Mucosa of rectum (tissue), 2 donors: ENCODE results near the gene S100A16.
A peak's percentile ranks its signal among the peaks of the same experiment; 100 is the strongest.

Source experiments
- H3K27ac ChIP-seq, 2 donors: one replicate each; pipeline ENCODE4 v1.7.0; 2013; ENCODE audit warnings: inconsistent platforms in 2 of 2, low read depth in 2 of 2, low read length in 2 of 2
- H3K27me3 ChIP-seq, 2 donors: one replicate each; pipeline ENCODE4 v1.7.0; 2013; ENCODE audit warnings: low read length in 2 of 2; ENCODE audit not compliant: control insufficient read depth in 2 of 2, insufficient read depth in 2 of 2
- H3K36me3 ChIP-seq, 2 donors: one replicate each; pipeline ENCODE4 v1.7.0; 2013; ENCODE audit warnings: low read length in 2 of 2; ENCODE audit not compliant: control insufficient read depth in 2 of 2, insufficient read depth in 2 of 2
- H3K4me1 ChIP-seq, 2 donors: one replicate each; pipeline ENCODE4 v1.7.0; 2013; ENCODE audit warnings: low read length in 2 of 2, mild to moderate bottlenecking in 1 of 2; ENCODE audit not compliant: control insufficient read depth in 2 of 2, insufficient read depth in 2 of 2
- H3K4me3 ChIP-seq, 2 donors: one replicate each; pipeline ENCODE4 v1.7.0; 2013; ENCODE audit warnings: low read length in 2 of 2
- H3K9ac ChIP-seq, 2 donors: one replicate each; pipeline ENCODE4 v1.7.0; 2013; ENCODE audit warnings: low read length in 2 of 2, low read depth in 1 of 2, mild to moderate bottlenecking in 1 of 2
- H3K9me3 ChIP-seq, 2 donors: one replicate each; pipeline ENCODE4 v1.7.0; 2013; ENCODE audit warnings: low read length in 2 of 2; ENCODE audit not compliant: control insufficient read depth in 2 of 2
- donor health status: healthy.
- donor health status: Normal muscosa, but diverticular disease.

S100A16 gene

DNA sequence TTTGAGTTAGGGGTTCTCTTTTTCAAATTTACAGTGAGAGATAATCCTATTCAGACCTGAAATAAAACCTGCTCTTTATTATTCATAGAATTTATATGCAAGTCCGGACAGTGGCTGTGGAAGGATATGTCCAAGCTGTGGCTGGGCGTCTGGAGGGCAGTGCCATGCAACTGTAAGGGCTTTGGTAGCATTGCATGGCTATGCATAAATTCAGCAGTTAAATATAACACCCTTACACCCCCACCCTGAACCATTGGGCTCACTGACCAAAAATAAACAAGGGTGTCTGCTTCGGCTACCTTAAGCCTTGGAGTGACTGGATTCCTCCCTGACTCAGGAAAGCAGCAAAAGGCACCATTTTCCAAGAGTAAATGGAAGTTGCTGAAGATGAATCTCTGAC, 26.3 kb upstream of the S100A16 start:
- Histone ChIP-seq H3K9me3 (no peaks in the 10 kb centered on the region), H3K4me1 (peaks cover 5 to 11% of the 10 kb centered on the region in 2 donors), H3K27me3 (no peaks in the 10 kb centered on the region), H3K27ac (no peak overlapping the region), H3K36me3 (peaks cover 66 to 73% of the 10 kb centered on the region in 2 donors), H3K9ac (no peak overlapping the region), H3K4me3 (no peak overlapping the region)

DNA sequence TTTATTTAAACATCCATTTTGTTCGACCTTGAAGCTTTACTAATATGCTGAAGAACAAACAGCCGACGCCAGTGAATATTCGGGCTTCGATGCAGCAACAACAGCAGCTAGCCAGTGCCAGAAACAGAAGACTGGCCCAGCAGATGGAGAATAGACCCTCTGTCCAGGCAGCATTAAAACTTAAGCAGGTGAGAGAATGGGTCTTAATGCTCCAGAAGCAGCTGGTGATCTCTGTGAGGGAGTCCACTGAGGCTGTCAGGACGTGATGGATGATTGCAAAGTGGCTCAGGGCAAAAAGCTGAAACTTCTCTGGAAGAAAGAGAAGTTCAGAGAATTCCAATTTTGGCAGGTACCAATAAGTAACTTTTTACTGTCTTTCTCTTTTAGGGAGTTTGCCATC, 25.3 kb upstream of the S100A16 start:
- H3K27ac ChIP-seq, result no peak overlapping the region
- peaks cover 9 to 15% of the 10 kb centered on the region in 2 donors for H3K4me1 ChIP-seq
- H3K9me3 ChIP-seq, result no peaks in the 10 kb centered on the region
- H3K9ac ChIP-seq, result no peak overlapping the region
- no peak overlapping the region for H3K4me3 ChIP-seq
- H3K36me3 ChIP-seq, result peaks cover 58 to 66% of the 10 kb centered on the region in 2 donors
- H3K27me3 ChIP-seq, result no peaks in the 10 kb centered on the region

DNA sequence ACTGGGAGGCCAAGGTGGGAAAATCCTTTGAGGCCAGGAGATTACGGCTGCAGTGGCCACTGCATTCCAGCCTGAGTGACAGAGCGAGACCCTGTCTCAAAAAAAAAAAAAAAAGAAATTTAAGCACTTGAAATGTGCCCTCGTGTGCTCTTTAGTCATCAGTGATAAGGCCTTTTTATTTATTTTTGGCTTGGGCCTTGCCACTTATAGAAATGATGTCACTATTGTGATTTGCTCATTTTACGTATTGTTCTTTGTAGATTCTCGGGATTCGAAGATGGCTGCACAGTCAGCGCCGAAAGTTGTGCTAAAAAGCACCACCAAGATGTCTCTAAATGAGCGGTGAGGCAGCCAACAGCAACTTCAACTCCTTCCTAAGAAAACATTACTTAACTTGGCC, 23.4 kb upstream of the S100A16 start:
- no peaks in the 10 kb centered on the region for H3K27me3 ChIP-seq
- peaks cover 39 to 47% of the 10 kb centered on the region in 2 donors for H3K36me3 ChIP-seq
- H3K4me1 ChIP-seq, result peaks cover 20 to 24% of the 10 kb centered on the region in 2 donors
- H3K9me3 ChIP-seq, result no peaks in the 10 kb centered on the region
- no peak overlapping the region for H3K9ac ChIP-seq
- H3K27ac ChIP-seq, result no peak overlapping the region
- H3K4me3 ChIP-seq, result no peak overlapping the region

- H3K27me3 ChIP-seq, result no peaks in the 10 kb centered on the region
- peaks cover 35 to 42% of the 10 kb centered on the region in 2 donors for H3K36me3 ChIP-seq
- no peak overlapping the region for H3K9ac ChIP-seq
- peaks cover 23 to 25% of the 10 kb centered on the region in 2 donors for H3K4me1 ChIP-seq
- H3K27ac ChIP-seq, result no peak overlapping the region
- no peaks in the 10 kb centered on the region for H3K9me3 ChIP-seq
- no peak overlapping the region for H3K4me3 ChIP-seq
Measured at GRCh38 chr1:153635872-153636271, 22.9 kb upstream of the S100A16 start.

DNA sequence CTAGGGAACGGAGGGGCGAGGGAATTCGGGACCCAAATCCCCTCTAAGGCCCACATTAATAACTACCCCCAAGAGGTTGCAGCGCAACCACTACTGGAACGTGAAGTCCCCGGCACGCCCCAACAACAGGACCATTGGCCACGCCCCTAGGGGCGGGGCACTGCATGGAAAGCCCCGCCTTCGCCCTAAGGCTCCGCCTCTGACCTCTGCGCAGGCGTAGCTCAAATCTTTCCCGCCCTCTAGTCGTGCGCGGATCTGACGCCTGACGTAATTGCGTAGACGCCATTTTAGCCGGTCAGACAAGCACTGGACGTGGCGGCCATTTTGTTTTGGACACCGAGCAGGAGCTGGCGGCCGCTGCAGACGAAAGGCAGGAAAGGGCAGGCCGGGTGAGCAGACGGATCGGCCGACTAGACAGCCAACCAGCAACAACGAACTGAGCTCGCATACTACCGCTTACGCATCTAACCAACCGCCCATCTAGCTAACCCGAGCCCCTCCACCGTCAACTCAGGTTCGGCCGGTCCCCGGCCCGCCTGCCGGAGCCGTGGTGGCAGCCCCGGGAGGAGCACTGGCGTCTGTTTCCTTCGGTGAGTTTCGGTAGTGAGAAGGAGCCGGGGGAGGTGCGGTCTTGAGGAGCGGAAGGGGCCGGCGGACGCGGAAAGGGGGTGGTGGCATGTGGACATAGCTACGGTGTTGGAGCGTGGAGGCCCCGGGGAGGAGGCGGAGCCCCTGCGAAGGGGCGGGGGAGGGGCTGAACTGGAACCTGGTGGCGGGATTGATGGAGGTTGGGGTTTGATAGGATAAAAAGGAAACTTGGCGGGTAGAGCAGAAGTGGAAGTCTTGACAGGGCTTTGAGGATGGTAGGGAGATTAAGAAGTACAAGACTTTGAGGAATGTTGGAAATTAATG, 21.1 kb upstream of the S100A16 start, which contains the start of gene CHTOP:
TSS of gene CHTOP (plus strand) at position 313 of the 912 bp plus-strand sequence. CDS start 2,523 bp downstream, outside the sequence.
- Histone ChIP-seq H3K27me3 (no peaks in the 10 kb centered on the region), H3K4me1 (peaks cover 28 to 38% of the 10 kb centered on the region in 2 donors), H3K9ac (peak within 1 kb of the TSS; percentile 100), H3K4me3 (peak within 1 kb of the TSS; percentile 99 to 100), H3K36me3 (peaks cover 25% of the 10 kb centered on the region in 2 donors), H3K9me3 (no peaks in the 10 kb centered on the region), H3K27ac (peak within 1 kb of the TSS; percentile 100)

GRCh38 chr1:153633161-153633753, 20.3 kb upstream of the S100A16 start:
- Histone ChIP-seq H3K4me3 (peak overlapping the region; percentile 48 to 99), H3K9me3 (no peaks in the 10 kb centered on the region), H3K27ac (peak overlapping the region; percentile 100), H3K36me3 (peaks cover 18 to 21% of the 10 kb centered on the region in 2 donors), H3K9ac (peak overlapping the region; percentile 63 to 100), H3K27me3 (no peaks in the 10 kb centered on the region), H3K4me1 (peaks cover 28 to 38% of the 10 kb centered on the region in 2 donors)

- no peaks in the 10 kb centered on the region for H3K9me3 ChIP-seq
- no peak overlapping the region for H3K27ac ChIP-seq
- H3K27me3 ChIP-seq, result no peaks in the 10 kb centered on the region
- H3K9ac ChIP-seq, result no peak overlapping the region
- H3K4me1 ChIP-seq, result peaks cover 33 to 49% of the 10 kb centered on the region in 2 donors
- peaks cover under 1 to 4% of the 10 kb centered on the region in 2 donors for H3K36me3 ChIP-seq
- no peak overlapping the region for H3K4me3 ChIP-seq
Measured at GRCh38 chr1:153631047-153632022, 18.4 kb upstream of the S100A16 start.

DNA sequence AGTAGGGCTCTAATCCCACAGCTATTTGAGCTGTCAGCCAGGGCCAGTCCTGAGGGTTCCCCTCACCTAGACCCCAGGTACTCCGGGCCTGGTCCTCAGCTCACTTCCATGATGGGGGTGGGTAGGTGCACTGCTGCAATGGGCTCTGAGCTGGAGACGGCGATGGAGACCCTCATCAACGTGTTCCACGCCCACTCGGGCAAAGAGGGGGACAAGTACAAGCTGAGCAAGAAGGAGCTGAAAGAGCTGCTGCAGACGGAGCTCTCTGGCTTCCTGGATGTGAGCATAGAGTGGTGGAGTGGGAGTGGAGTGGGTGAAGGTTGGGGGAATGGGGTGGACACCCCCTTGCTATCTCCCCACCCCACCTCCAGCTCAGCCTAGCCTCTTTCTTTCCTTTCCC, 17.4 kb upstream of the S100A16 start:
- H3K27ac ChIP-seq, result no peak overlapping the region
- no peak overlapping the region for H3K4me3 ChIP-seq
- H3K4me1 ChIP-seq, result peaks cover 35 to 45% of the 10 kb centered on the region in 2 donors
- H3K9ac ChIP-seq, result no peak overlapping the region
- no peaks in the 10 kb centered on the region for H3K27me3 ChIP-seq
- no peaks in the 10 kb centered on the region for H3K9me3 ChIP-seq
- H3K36me3 ChIP-seq, result no peaks in the 10 kb centered on the region

- no peak overlapping the region for H3K27ac ChIP-seq
- no peaks in the 10 kb centered on the region for H3K27me3 ChIP-seq
- no peak overlapping the region for H3K9ac ChIP-seq
- H3K9me3 ChIP-seq, result no peaks in the 10 kb centered on the region
- H3K4me1 ChIP-seq, result peaks cover 38 to 43% of the 10 kb centered on the region in 2 donors
- H3K36me3 ChIP-seq, result peaks cover 0 to 2% of the 10 kb centered on the region in 2 donors
- no peak overlapping the region for H3K4me3 ChIP-seq
Measured at GRCh38 chr1:153629971-153630370, 17.0 kb upstream of the S100A16 start.
